Measurements from ENCODE around the gene TSPAN6.

The TSPAN6 gene, protein sequence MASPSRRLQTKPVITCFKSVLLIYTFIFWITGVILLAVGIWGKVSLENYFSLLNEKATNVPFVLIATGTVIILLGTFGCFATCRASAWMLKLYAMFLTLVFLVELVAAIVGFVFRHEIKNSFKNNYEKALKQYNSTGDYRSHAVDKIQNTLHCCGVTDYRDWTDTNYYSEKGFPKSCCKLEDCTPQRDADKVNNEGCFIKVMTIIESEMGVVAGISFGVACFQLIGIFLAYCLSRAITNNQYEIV

DNA sequence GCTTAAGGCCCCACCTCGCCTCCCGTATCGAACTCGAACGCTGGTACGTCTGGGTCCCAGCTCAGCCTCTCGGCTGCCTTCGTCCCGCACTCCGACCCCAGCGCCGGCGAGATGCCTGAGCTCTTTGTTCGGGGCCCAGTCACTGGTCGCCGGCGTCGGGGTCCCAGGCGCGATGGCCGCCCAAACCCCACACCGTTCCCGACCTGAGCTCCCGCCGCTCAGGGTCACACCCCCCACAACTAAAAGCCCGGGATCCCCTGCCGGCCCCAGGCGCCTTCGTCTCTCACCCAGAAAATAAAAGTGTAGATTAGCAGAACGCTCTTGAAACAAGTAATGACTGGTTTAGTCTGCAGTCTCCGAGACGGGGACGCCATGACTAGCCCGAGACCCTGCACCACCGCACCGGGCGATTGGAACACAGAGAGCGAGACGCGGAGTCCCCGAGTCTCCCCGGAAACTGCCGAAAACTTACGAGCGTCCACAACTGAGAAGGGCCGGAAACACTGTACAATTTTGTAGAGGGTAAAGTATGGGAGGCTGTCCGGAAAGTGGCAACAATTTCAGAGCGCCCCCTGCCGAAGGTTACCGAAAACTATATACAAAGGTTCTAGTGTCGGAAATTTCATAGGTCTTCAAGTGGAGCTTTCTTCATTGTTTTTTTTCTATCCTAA is at the start of gene TSPAN6:
TSS of gene TSPAN6 (minus strand) at position 486 of the 671 bp plus-strand sequence. CDS start at position 374, 112 bp downstream.
- H3K4me3 ChIP-seq (ENCODE audit: low read depth, low read length) = peak within 1 kb of the TSS; percentile 62
- H3K9me3 ChIP-seq (ENCODE audit: control insufficient read depth, insufficient read depth, low read depth, low read length) = no peaks in the 10 kb centered on the region
- ChIA-PET POLR2A (interaction anchor here (1.6 kb wide), 1 partner anchor 21 kb away, joined by 6 read pairs; no protein-coding TSS in a partner anchor), CTCF (interaction anchor here (0.5 to 2.5 kb wide), 14 partner anchors 9 to 427 kb away, joined by 3 to 16 read pairs (median 3); no protein-coding TSS in a partner anchor)
- no peaks in the 10 kb centered on the region for H3K4me1 ChIP-seq (ENCODE audit: control insufficient read depth, insufficient read depth, low read length)
- peaks cover 15 to 30% of the 10 kb centered on the region in 2 experiments for H3K36me3 ChIP-seq (ENCODE audit: control insufficient read depth in 2 of 2, insufficient read depth in 1 of 2, low read length in 2 of 2)
- H3K27ac ChIP-seq (ENCODE audit: extremely low read depth, low read depth, low read length) = peak within 1 kb of the TSS; percentile 67; the same call in 1 of the 2 replicates
- TF ChIP-seq GLIS1 (tag by site-specific recombination; IDR thresholded peaks at IDR 0.05) = no peak
- no peak for TF ChIP-seq ZFP37 (tag by site-specific recombination; IDR thresholded peaks at IDR 0.05)
- TF ChIP-seq KLF1 (tag by site-specific recombination; IDR thresholded peaks at IDR 0.05) = no peak
- TF ChIP-seq, protein P1, sequence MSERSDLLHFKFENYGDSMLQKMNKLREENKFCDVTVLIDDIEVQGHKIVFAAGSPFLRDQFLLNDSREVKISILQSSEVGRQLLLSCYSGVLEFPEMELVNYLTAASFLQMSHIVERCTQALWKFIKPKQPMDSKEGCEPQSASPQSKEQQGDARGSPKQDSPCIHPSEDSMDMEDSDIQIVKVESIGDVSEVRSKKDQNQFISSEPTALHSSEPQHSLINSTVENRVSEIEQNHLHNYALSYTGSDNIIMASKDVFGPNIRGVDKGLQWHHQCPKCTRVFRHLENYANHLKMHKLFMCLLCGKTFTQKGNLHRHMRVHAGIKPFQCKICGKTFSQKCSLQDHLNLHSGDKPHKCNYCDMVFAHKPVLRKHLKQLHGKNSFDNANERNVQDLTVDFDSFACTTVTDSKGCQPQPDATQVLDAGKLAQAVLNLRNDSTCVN (tag by site-specific recombination; optimal IDR thresholded peaks at IDR 0.05) = peak; percentile 12
- TF ChIP-seq ZNF600 (tag by site-specific recombination; IDR thresholded peaks at IDR 0.05) = peak; percentile 28; the same call in 1 of the 2 replicates
- TF ChIP-seq ZNF843 (tag by site-specific recombination; IDR thresholded peaks at IDR 0.05) = no peak
- no peak for TF ChIP-seq ZNF658 (tag by site-specific recombination; IDR thresholded peaks at IDR 0.05)
- TF ChIP-seq ZBTB17 (tag by site-specific recombination; IDR thresholded peaks at IDR 0.05) = peak; percentile 63; the same call in 1 of the 2 replicates
- TF ChIP-seq ZBTB21 (tag by site-specific recombination; IDR thresholded peaks at IDR 0.05) = no peak
- TF ChIP-seq ZNF654 (tag by site-specific recombination; IDR thresholded peaks at IDR 0.05; ENCODE audit: low read depth) = 0 out of 2 replicates have a peak, but pooled peaks have one; percentile 7
- peak; percentile 75 for TF ChIP-seq ZNF335 (tag by site-specific recombination; conservative IDR thresholded peaks at IDR 0.05)
- no peak for TF ChIP-seq ZFP69B (tag by site-specific recombination; IDR thresholded peaks at IDR 0.05)
- TF ChIP-seq ZXDB (tag by site-specific recombination; IDR thresholded peaks at IDR 0.05) = 0 out of 2 replicates have a peak, but pooled peaks have one; percentile 42
- 0 out of 2 replicates have a peak, but pooled peaks have one; percentile 26 for TF ChIP-seq YY1 (tag by site-specific recombination; IDR thresholded peaks at IDR 0.05)
- TF ChIP-seq ZNF660 (tag by site-specific recombination; IDR thresholded peaks at IDR 0.05) = 0 out of 2 replicates have a peak, but pooled peaks have one; percentile 23
- TF ChIP-seq, protein P2, sequence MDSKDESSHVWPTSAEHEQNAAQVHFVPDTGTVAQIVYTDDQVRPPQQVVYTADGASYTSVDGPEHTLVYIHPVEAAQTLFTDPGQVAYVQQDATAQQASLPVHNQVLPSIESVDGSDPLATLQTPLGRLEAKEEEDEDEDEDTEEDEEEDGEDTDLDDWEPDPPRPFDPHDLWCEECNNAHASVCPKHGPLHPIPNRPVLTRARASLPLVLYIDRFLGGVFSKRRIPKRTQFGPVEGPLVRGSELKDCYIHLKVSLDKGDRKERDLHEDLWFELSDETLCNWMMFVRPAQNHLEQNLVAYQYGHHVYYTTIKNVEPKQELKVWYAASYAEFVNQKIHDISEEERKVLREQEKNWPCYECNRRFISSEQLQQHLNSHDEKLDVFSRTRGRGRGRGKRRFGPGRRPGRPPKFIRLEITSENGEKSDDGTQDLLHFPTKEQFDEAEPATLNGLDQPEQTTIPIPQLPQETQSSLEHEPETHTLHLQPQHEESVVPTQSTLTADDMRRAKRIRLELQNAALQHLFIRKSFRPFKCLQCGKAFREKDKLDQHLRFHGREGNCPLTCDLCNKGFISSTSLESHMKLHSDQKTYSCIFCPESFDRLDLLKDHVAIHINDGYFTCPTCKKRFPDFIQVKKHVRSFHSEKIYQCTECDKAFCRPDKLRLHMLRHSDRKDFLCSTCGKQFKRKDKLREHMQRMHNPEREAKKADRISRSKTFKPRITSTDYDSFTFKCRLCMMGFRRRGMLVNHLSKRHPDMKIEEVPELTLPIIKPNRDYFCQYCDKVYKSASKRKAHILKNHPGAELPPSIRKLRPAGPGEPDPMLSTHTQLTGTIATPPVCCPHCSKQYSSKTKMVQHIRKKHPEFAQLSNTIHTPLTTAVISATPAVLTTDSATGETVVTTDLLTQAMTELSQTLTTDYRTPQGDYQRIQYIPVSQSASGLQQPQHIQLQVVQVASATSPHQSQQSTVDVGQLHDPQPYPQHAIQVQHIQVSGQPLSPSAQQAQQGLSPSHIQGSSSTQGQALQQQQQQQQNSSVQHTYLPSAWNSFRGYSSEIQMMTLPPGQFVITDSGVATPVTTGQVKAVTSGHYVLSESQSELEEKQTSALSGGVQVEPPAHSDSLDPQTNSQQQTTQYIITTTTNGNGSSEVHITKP (tag by site-specific recombination; IDR thresholded peaks at IDR 0.05) = peak; percentile 45; the same call in 1 of the 2 replicates
- TF ChIP-seq, protein P3, sequence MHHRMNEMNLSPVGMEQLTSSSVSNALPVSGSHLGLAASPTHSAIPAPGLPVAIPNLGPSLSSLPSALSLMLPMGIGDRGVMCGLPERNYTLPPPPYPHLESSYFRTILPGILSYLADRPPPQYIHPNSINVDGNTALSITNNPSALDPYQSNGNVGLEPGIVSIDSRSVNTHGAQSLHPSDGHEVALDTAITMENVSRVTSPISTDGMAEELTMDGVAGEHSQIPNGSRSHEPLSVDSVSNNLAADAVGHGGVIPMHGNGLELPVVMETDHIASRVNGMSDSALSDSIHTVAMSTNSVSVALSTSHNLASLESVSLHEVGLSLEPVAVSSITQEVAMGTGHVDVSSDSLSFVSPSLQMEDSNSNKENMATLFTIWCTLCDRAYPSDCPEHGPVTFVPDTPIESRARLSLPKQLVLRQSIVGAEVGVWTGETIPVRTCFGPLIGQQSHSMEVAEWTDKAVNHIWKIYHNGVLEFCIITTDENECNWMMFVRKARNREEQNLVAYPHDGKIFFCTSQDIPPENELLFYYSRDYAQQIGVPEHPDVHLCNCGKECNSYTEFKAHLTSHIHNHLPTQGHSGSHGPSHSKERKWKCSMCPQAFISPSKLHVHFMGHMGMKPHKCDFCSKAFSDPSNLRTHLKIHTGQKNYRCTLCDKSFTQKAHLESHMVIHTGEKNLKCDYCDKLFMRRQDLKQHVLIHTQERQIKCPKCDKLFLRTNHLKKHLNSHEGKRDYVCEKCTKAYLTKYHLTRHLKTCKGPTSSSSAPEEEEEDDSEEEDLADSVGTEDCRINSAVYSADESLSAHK (tag by site-specific recombination; IDR thresholded peaks at IDR 0.05) = no peak
- TF ChIP-seq, protein P4, sequence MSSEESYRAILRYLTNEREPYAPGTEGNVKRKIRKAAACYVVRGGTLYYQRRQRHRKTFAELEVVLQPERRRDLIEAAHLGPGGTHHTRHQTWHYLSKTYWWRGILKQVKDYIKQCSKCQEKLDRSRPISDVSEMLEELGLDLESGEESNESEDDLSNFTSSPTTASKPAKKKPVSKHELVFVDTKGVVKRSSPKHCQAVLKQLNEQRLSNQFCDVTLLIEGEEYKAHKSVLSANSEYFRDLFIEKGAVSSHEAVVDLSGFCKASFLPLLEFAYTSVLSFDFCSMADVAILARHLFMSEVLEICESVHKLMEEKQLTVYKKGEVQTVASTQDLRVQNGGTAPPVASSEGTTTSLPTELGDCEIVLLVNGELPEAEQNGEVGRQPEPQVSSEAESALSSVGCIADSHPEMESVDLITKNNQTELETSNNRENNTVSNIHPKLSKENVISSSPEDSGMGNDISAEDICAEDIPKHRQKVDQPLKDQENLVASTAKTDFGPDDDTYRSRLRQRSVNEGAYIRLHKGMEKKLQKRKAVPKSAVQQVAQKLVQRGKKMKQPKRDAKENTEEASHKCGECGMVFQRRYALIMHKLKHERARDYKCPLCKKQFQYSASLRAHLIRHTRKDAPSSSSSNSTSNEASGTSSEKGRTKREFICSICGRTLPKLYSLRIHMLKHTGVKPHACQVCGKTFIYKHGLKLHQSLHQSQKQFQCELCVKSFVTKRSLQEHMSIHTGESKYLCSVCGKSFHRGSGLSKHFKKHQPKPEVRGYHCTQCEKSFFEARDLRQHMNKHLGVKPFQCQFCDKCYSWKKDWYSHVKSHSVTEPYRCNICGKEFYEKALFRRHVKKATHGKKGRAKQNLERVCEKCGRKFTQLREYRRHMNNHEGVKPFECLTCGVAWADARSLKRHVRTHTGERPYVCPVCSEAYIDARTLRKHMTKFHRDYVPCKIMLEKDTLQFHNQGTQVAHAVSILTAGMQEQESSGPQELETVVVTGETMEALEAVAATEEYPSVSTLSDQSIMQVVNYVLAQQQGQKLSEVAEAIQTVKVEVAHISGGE (tag by site-specific recombination; conservative IDR thresholded peaks at IDR 0.05; ENCODE audit: low read depth) = 0 out of 2 replicates have a peak, but pooled peaks have one; percentile 12
- TF ChIP-seq, protein P5, sequence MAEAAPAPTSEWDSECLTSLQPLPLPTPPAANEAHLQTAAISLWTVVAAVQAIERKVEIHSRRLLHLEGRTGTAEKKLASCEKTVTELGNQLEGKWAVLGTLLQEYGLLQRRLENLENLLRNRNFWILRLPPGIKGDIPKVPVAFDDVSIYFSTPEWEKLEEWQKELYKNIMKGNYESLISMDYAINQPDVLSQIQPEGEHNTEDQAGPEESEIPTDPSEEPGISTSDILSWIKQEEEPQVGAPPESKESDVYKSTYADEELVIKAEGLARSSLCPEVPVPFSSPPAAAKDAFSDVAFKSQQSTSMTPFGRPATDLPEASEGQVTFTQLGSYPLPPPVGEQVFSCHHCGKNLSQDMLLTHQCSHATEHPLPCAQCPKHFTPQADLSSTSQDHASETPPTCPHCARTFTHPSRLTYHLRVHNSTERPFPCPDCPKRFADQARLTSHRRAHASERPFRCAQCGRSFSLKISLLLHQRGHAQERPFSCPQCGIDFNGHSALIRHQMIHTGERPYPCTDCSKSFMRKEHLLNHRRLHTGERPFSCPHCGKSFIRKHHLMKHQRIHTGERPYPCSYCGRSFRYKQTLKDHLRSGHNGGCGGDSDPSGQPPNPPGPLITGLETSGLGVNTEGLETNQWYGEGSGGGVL (tag by site-specific recombination; IDR thresholded peaks at IDR 0.05) = no peak
- TF ChIP-seq, protein P6, sequence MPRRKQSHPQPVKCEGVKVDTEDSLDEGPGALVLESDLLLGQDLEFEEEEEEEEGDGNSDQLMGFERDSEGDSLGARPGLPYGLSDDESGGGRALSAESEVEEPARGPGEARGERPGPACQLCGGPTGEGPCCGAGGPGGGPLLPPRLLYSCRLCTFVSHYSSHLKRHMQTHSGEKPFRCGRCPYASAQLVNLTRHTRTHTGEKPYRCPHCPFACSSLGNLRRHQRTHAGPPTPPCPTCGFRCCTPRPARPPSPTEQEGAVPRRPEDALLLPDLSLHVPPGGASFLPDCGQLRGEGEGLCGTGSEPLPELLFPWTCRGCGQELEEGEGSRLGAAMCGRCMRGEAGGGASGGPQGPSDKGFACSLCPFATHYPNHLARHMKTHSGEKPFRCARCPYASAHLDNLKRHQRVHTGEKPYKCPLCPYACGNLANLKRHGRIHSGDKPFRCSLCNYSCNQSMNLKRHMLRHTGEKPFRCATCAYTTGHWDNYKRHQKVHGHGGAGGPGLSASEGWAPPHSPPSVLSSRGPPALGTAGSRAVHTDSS (tag by site-specific recombination; IDR thresholded peaks at IDR 0.05) = no peak
- TF ChIP-seq ZNF624 (tag by site-specific recombination; IDR thresholded peaks at IDR 0.05) = no peak
- TF ChIP-seq ZBTB20 (tag by site-specific recombination; IDR thresholded peaks at IDR 0.05) = peak; percentile 23; the same call in 1 of the 2 replicates

Measured in HEK293 (cell line).